Karpas-422 (cell line): Measurements from ENCODE around the gene GPR173. TPM values are rescaled to one million over a fixed set of nuclear protein-coding genes. Genes with fewer than 3 reads are reported as not detected.

Experiments
- DNase-seq: peaks from one replicate; pipeline ENCODE4 v3.0.0-alpha.2; 2015
- H2AFZ ChIP-seq: fragments of 200-600 bp; sonication (generic); 2 replicates; pipeline ENCODE4 v1.6.1; 2014; ENCODE audit warnings: antibody characterized with exemption, low read length, mixed read lengths
- H3K27ac ChIP-seq: fragments of 200-600 bp; sonication (generic); 2 replicates; pipeline ENCODE4 v1.5.1; 2014; ENCODE audit warnings: mild to moderate bottlenecking, low read length, moderate library complexity
- H3K27me3 ChIP-seq: fragments of 200-600 bp; sonication (generic); 2 replicates; pipeline ENCODE4 v1.6.1; 2014; ENCODE audit warnings: low read length, mixed read lengths
- H3K36me3 ChIP-seq: fragments of 200-600 bp; sonication (generic); 2 replicates; pipeline ENCODE4 v1.6.1; 2014; ENCODE audit warnings: low read length, mixed read lengths; ENCODE audit not compliant: insufficient read depth
- H3K4me1 ChIP-seq: fragments of 200-600 bp; sonication (generic); 2 replicates; pipeline ENCODE4 v1.6.1; 2014; ENCODE audit warnings: mild to moderate bottlenecking, low read length, mixed read lengths
- H3K4me2 ChIP-seq: fragments of 200-600 bp; sonication (generic); 2 replicates; pipeline ENCODE4 v1.6.1; 2014; ENCODE audit warnings: low read length, low read depth, mild to moderate bottlenecking; ENCODE audit not compliant: poor library complexity, severe bottlenecking
- H3K4me3 ChIP-seq: fragments of 200-600 bp; sonication (generic); 2 replicates; pipeline ENCODE4 v1.5.1; 2014; ENCODE audit warnings: mild to moderate bottlenecking, antibody characterized with exemption, low read length, mixed read lengths
- H3K79me2 ChIP-seq: fragments of 200-600 bp; sonication (generic); 2 replicates; pipeline ENCODE4 v1.6.1; 2014; ENCODE audit warnings: mild to moderate bottlenecking, low read length, mixed read lengths
- H3K9ac ChIP-seq: fragments of 200-600 bp; sonication (generic); 2 replicates; pipeline ENCODE4 v1.6.0; 2014; ENCODE audit warnings: low read length
- H3K9me2 ChIP-seq: fragments of 200-600 bp; sonication (generic), shearing (Covaris generic); replicated peaks from 2 replicates; pipeline ENCODE4 v1.6.0; 2014; ENCODE audit warnings: mild to moderate bottlenecking, low read length, moderate library complexity; ENCODE audit not compliant: insufficient read depth
- H3K9me3 ChIP-seq: fragments of 300-700, 200-600 bp; sonication (generic); 2 replicates; pipeline ENCODE4 v1.6.1; 2014; ENCODE audit warnings: low read length, mixed read lengths
- H4K20me1 ChIP-seq: fragments of 200-600 bp; sonication (generic); 2 replicates; pipeline ENCODE4 v1.6.1; 2014; ENCODE audit warnings: mild to moderate bottlenecking, antibody characterized with exemption, low read length, low read depth; ENCODE audit not compliant: insufficient read depth
- total RNA-seq: library from RNA; depleted of rRNA; stranded (reverse); fragments of >200 nt; shearing (Covaris generic); gene quantifications from 2 replicates; pipeline ENCODE4 v1.2.3, GENCODE V29; 2014; ENCODE audit warnings: low replicate concordance

Gene GPR173
- total RNA-seq, 1 experiment from 2014 or later, result 0.71 TPM

DNA sequence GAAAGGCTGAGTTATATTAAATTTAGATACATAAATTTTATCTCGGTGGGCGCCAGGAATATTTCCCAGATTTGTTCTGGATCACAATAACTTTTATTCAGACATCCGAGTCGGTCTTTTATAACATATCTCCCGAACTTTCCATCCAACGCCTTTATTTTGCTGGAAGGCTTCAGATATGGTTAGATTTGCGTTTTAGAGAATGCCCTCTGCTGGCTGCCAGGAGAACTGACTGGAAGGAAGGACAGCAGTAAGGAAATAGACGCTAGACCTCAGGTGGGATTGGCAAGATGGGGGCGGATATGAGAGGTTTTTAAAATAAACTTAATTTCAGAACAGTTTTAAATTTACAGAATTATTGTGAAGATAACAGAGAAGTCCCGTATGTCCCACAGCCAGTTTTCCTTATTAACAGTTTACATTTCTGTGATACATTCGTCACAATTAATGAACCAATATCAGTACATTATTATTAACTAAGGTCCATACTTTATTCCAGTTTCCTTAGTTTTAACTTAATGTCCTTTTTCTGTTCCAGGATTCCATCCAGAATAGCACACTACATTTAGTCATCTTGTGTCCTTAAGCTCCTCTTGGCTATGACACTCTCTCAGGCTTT, 40.7 kb downstream of the GPR173 start:
- Histone ChIP-seq H3K36me3 (peaks cover 8% of the 10 kb centered on the region; the same call in 1 of the 2 replicates), H2AFZ (peak overlapping the region; percentile 57; the same call in 1 of the 2 replicates), H3K4me1 (peaks cover 14% of the 10 kb centered on the region), H3K4me2 (peak overlapping the region; percentile 77), H3K4me3 (peak overlapping the region; percentile 58), H3K27me3 (no peaks in the 10 kb centered on the region), H3K27ac (no peak overlapping the region), H3K9ac (no peak overlapping the region), H4K20me1 (no peaks in the 10 kb centered on the region), H3K9me2 (no peaks in the 10 kb centered on the region), H3K9me3 (no peaks in the 10 kb centered on the region), H3K79me2 (peaks cover 2% of the 10 kb centered on the region; the same call in 1 of the 2 replicates)
- peak; percentile 79 for DNase-seq

DNA sequence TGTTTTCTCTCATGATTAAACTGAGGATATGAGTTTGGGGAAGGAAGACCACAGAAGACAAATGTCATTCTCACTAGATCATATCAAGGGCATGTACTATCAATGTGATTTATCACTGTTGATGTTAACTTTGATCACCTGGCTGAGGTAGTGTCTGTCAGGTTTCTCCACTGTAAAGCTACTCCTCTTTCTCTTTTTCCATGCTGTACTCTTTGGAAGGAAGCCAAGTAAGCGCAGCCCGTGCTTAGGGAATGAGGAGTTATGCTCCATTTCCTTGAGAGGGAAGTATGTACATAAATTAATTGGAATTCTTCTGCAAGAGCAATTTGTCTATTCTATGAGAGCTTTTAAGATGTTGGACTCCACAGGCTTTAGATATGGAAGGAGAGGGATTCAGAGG, 41.3 kb downstream of the GPR173 start:
- Histone ChIP-seq H4K20me1 (no peaks in the 10 kb centered on the region), H3K27me3 (no peaks in the 10 kb centered on the region), H3K4me1 (peaks cover 15% of the 10 kb centered on the region), H3K9ac (no peak overlapping the region), H3K4me2 (no peak overlapping the region), H3K36me3 (peaks cover 8% of the 10 kb centered on the region; the same call in 1 of the 2 replicates), H3K27ac (no peak overlapping the region), H3K79me2 (peaks cover 6% of the 10 kb centered on the region), H3K9me3 (no peaks in the 10 kb centered on the region), H3K4me3 (no peak overlapping the region), H3K9me2 (no peaks in the 10 kb centered on the region), H2AFZ (no peak overlapping the region)
- DNase-seq, result no peak

DNA sequence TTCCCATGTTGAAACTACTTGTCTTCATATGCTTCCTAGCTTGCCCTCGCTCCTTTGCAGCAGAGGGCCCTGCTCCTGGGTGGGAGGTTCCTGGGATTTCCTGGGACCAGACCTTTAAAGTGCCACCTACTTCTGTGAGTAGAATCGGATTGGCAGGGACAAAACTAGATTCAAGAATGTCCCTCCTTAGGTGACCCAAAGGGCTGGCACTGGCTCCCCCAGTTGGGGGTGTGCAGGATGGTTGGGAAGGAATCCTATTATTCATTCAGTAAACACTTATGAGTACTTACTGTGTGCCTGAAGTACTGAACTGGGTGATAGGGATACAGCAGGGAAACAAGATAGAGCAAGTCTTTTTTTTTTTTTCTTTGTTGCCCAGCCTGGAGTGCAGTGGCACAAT, 42.8 kb downstream of the GPR173 start:
- Histone ChIP-seq H3K9ac (no peak overlapping the region), H3K4me3 (no peak overlapping the region), H3K27me3 (no peaks in the 10 kb centered on the region), H3K9me2 (no peaks in the 10 kb centered on the region), H3K79me2 (peaks cover 19% of the 10 kb centered on the region), H2AFZ (no peak overlapping the region), H3K36me3 (no peaks in the 10 kb centered on the region), H3K4me1 (peaks cover 19% of the 10 kb centered on the region), H4K20me1 (no peaks in the 10 kb centered on the region), H3K27ac (no peak overlapping the region), H3K4me2 (no peak overlapping the region), H3K9me3 (no peaks in the 10 kb centered on the region)
- no peak for DNase-seq

DNA sequence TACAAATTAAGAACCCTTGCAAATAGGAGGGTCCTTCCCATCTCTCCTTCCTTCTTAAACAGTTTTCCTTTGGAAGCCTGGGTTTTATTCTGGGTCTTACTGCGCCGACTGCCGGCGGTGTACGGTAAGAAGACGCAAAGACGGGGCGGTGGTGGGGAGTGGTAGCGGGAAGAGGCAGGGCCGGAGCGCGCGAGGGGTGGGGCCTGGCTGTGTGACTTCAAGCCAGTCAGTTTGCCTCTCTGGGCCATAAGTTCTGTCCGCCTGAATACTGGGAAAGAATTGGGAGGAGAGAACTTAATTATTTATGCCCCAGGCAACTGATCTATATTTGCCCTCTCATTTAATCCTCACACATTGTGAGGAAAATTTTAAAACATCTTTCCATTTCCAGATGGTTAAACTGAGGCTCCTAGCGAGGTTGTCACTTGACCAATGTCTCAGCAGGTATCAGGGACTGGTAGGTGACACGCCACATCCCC, 44.6 kb downstream of the GPR173 start:
- H3K27me3 ChIP-seq, result no peaks in the 10 kb centered on the region
- no peaks in the 10 kb centered on the region for H3K9me2 ChIP-seq

DNA sequence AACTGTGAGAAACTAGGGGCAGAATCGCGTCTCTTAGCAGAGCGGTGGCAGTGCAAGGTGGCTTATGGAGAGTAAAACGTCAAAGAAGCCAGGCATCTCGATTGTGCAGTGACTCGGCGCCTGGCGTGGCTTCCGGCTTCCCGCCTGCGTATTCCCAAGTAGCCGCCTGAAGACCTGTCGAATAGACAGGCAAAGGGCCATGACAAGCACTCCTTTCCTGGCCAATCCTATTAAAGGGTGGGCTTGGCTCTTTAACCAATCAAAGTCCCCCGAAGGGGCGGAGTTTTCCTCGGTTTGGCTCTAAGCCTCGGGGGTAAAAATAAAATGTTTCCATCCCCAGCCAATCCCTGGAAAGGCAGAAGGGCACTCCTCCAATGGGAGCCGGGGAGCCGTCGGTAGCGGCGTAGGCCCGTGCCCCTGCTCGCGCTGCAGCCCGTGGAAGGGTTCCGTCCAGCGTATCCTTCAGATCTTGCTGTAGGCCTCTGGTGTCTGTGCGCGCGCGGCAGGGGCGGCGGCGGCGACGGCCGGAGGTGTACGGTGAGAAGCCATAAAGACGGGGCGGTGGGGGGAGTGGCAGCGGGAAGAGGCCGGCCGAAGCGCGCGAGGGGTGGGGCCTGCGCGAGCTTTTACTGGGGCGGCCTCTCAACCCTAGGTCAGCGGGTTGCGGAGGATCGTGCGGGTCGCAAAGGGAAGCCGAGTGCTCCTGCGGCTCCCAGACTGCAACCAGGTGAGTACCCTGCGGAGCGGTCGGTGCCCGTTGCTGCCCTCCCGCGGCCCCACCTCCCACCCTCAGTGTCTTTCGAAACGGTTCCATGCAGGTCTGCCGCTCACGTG, 45.4 kb downstream of the GPR173 start, which contains the start of gene KANTR:
TSS of gene KANTR (plus strand) at position 395 of the 834 bp plus-strand sequence. CDS start 30,131 bp downstream, outside the sequence.
- Histone ChIP-seq H2AFZ (peak within 1 kb of the TSS; percentile 70; the same call in 1 of the 2 replicates), H3K27me3 (no peaks in the 10 kb centered on the region), H3K9ac (peak within 1 kb of the TSS; percentile 70), H3K36me3 (no peaks in the 10 kb centered on the region), H3K79me2 (peaks cover 19% of the 10 kb centered on the region), H3K27ac (peak within 1 kb of the TSS; percentile 68), H3K4me2 (peak within 1 kb of the TSS; percentile 67), H4K20me1 (no peaks in the 10 kb centered on the region), H3K9me3 (no peaks in the 10 kb centered on the region), H3K4me3 (peak within 1 kb of the TSS; percentile 74), H3K9me2 (no peaks in the 10 kb centered on the region), H3K4me1 (peaks cover 11% of the 10 kb centered on the region)
- peak; percentile 95 for DNase-seq

More for the DNA sequence above, 44.6 kb downstream of the GPR173 start:
- no peaks in the 10 kb centered on the region for H3K36me3 ChIP-seq
- no peaks in the 10 kb centered on the region for H3K9me3 ChIP-seq
- H4K20me1 ChIP-seq, result no peaks in the 10 kb centered on the region
- H2AFZ ChIP-seq, result peak overlapping the region; percentile 70; the same call in 1 of the 2 replicates
- peak overlapping the region; percentile 74 for H3K4me3 ChIP-seq
- H3K4me1 ChIP-seq, result peaks cover 18% of the 10 kb centered on the region
- DNase-seq, result peak; percentile 87
- H3K9ac ChIP-seq, result peak overlapping the region; percentile 59
- peaks cover 19% of the 10 kb centered on the region for H3K79me2 ChIP-seq
- peak overlapping the region; percentile 54 for H3K27ac ChIP-seq
- H3K4me2 ChIP-seq, result peak overlapping the region; percentile 67

DNA sequence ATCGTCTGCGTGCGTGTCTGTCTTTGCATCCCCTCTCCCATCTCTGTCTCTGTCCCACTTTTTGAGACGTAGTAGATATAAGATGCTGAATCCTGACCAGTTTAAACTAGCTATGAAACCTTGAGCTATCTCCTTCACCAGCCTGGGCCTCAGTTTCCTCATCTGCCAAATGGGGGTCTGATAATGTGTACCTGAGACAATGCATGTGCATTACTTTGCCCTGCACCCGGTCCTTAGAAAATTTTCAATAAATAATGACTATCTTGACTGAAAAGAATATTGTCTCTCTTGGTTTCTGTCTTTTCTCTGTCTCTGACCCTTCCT, 46.0 kb downstream of the GPR173 start:
- peak overlapping the region; percentile 67 for H3K4me2 ChIP-seq

DNA sequence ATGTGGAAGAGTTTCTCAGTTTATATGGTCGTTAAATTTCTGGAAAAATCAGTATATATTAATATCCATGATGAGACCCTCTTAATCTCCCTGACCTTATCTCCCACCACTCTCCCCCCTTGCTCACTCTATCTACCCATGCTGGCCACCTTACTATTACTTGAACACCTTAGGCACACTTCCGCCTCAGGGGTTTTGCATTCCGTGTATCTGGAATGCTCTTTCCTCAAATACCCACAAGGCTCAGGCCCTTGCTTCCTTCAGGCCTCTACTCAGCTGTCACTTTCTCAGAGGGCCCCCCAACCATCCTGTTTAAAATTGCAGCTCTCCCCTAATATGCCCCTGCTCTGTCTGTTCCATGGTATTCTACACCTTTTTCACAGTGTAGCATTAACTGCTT, 47.2 kb downstream of the GPR173 start:
- no peaks in the 10 kb centered on the region for H4K20me1 ChIP-seq
- no peaks in the 10 kb centered on the region for H3K36me3 ChIP-seq
- H3K4me2 ChIP-seq, result peak overlapping the region; percentile 67
- no peak overlapping the region for H3K9ac ChIP-seq
- H3K27me3 ChIP-seq, result no peaks in the 10 kb centered on the region
- H3K9me3 ChIP-seq, result no peaks in the 10 kb centered on the region
- H3K4me1 ChIP-seq, result peaks cover 9% of the 10 kb centered on the region
- no peak overlapping the region for H2AFZ ChIP-seq
- peaks cover 19% of the 10 kb centered on the region for H3K79me2 ChIP-seq
- no peaks in the 10 kb centered on the region for H3K9me2 ChIP-seq
- H3K4me3 ChIP-seq, result no peak overlapping the region
- DNase-seq, result no peak
- no peak overlapping the region for H3K27ac ChIP-seq

More for the DNA sequence above, 46.0 kb downstream of the GPR173 start:
- H3K9me3 ChIP-seq, result no peaks in the 10 kb centered on the region
- H3K4me1 ChIP-seq, result peaks cover 9% of the 10 kb centered on the region
- no peaks in the 10 kb centered on the region for H4K20me1 ChIP-seq
- H3K36me3 ChIP-seq, result no peaks in the 10 kb centered on the region
- no peaks in the 10 kb centered on the region for H3K9me2 ChIP-seq
- peak overlapping the region; percentile 70 for H3K9ac ChIP-seq
- no peak for DNase-seq
- H3K79me2 ChIP-seq, result peaks cover 19% of the 10 kb centered on the region
- H3K4me3 ChIP-seq, result peak overlapping the region; percentile 74
- H3K27me3 ChIP-seq, result no peaks in the 10 kb centered on the region
- H3K27ac ChIP-seq, result peak overlapping the region; percentile 68; the same call in 1 of the 2 replicates
- H2AFZ ChIP-seq, result peak overlapping the region; percentile 3; the same call in 1 of the 2 replicates
